ENCODE measurements around the gene COLEC12.

Gene COLEC12

GRCh38 chr18:473802-474201, 26.7 kb downstream of the COLEC12 start:
- DNase-seq: peak; percentile 53

GRCh38 chr18:471716-472115, 28.8 kb downstream of the COLEC12 start:
- DNase-seq: peak; percentile 49

- DNase-seq: peak; percentile 71
These were observed 29.6 kb downstream of the COLEC12 start for GRCh38 chr18:470661-471501.

- no peak for DNase-seq
These were observed 31.3 kb downstream of the COLEC12 start for GRCh38 chr18:468955-469790.

GRCh38 chr18:463827-464541, 36.5 kb downstream of the COLEC12 start:
- peak; percentile 41 for DNase-seq

- no peak for DNase-seq
These were observed 37.1 kb downstream of the COLEC12 start for GRCh38 chr18:463403-463802.

GRCh38 chr18:461762-462161, 38.7 kb downstream of the COLEC12 start:
- DNase-seq: no peak

- no peak for DNase-seq
These were observed 39.7 kb downstream of the COLEC12 start for GRCh38 chr18:460791-461190.

- no peak for DNase-seq
These were observed 40.5 kb downstream of the COLEC12 start for GRCh38 chr18:459814-460593.

GRCh38 chr18:457521-458412, 42.7 kb downstream of the COLEC12 start:
- no peak for DNase-seq

- peak; percentile 91 for DNase-seq
These were observed 43.4 kb downstream of the COLEC12 start for GRCh38 chr18:457140-457519.

GRCh38 chr18:456361-457139, 44.0 kb downstream of the COLEC12 start:
- DNase-seq: no peak

- DNase-seq: no peak
These were observed 47.1 kb downstream of the COLEC12 start for GRCh38 chr18:453400-453799.

GRCh38 chr18:452816-453215, 47.7 kb downstream of the COLEC12 start:
- DNase-seq: peak; percentile 68

- no peak for DNase-seq
These were observed 51.1 kb downstream of the COLEC12 start for GRCh38 chr18:449374-449773.

- DNase-seq: no peak
These were observed 52.2 kb downstream of the COLEC12 start for GRCh38 chr18:448116-448790.

GRCh38 chr18:446941-447560, 53.5 kb downstream of the COLEC12 start:
- DNase-seq: peak; percentile 72

- DNase-seq: no peak
These were observed 55.4 kb downstream of the COLEC12 start for GRCh38 chr18:445055-445454.

- no peak for DNase-seq
These were observed 61.9 kb downstream of the COLEC12 start for GRCh38 chr18:438571-438970.
